ENCODE measurements around the gene OR1S1.

Gene OR1S1

DNA sequence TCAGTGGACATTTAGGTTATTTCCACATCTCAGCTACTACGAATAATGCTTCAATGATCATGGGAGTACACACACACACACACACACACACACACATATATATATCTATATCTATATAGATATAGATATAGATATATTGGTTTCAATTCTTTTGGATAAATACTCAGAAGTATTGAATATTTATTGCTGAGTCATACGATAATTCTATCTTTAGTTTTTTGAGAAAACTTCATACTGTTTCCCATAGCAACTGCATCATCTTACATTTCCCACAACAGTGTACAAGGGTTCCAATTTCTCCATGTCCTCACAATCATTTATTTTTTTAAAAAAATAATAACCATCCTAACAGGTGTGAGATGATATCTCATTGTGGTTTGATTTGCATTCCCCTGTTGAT is 16.6 kb upstream of the OR1S1 start:
- Histone ChIP-seq H3K27ac (ENCODE audit: low read depth, low read length, severe bottlenecking) (no peak overlapping the region), H3K4me3 (ENCODE audit: extremely low read depth, insufficient read depth, low read length, poor library complexity, severe bottlenecking) (no peak overlapping the region), H3K36me3 (ENCODE audit: control insufficient read depth, insufficient read depth, low read length) (no peaks in the 10 kb centered on the region), H3K9me3 (ENCODE audit: control insufficient read depth, low read length) (no peaks in the 10 kb centered on the region), H3K4me1 (ENCODE audit: control insufficient read depth, insufficient read depth, low read length, poor library complexity, severe bottlenecking) (no peaks in the 10 kb centered on the region)
- no CpG with 5 or more reads among the region's 2 CpGs for WGBS, 2 experiments (ENCODE audit: insufficient coverage in 2 of 2)

DNA sequence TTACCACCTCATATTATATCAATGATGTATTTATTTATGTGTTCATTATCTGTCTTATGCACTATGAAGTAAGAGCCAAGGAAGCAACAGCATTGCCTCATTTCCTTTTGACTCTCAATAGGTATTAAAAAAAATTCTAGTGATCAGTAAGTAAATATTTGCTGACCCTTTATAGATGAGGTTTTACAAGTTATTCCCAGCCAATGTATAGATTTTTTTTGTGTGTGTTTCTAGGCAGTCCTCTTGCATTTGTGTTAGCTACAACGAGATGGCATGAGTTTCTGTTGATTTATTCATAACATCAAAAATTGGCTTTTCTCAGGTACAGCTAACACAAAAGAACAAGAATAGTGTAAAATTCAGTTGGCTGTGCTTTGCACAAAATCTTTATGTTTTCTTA is 13.2 kb upstream of the OR1S1 start:
- Histone ChIP-seq H3K27ac (ENCODE audit: low read depth, low read length, severe bottlenecking) (no peak overlapping the region), H3K36me3 (ENCODE audit: control insufficient read depth, insufficient read depth, low read length) (no peaks in the 10 kb centered on the region), H3K9me3 (ENCODE audit: control insufficient read depth, low read length) (no peaks in the 10 kb centered on the region), H3K4me3 (ENCODE audit: extremely low read depth, insufficient read depth, low read length, poor library complexity, severe bottlenecking) (no peak overlapping the region), H3K4me1 (ENCODE audit: control insufficient read depth, insufficient read depth, low read length, poor library complexity, severe bottlenecking) (no peaks in the 10 kb centered on the region)
- WGBS, 2 experiments (ENCODE audit: insufficient coverage in 2 of 2), result no CpG with 5 or more reads among the region's 1 CpG

DNA sequence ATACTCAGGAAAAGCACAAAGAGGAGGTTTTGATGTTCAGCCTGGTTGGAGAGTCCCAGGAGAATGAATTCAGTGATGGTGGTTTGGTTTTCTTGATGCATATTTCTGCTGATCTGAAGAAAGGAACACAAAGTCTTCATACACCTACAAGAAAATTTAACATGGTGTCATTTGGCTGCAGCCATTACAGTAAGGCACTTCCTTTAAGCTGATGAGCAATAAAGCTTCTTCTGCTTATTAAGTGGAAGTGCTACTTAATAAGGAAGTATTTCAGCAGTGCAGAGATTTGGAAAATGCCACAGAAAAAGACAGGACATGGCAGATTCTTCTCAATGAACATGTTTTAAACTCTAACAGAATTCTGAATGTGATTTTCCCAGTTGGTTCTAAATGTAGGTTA is 8.5 kb upstream of the OR1S1 start, which contains the start of gene OR1S2:
OR1S2 (minus strand) TSS at position 101 of the 400 bp plus-strand sequence; CDS start at position 101, 0 bp downstream.
- H3K4me3 ChIP-seq (ENCODE audit: extremely low read depth, insufficient read depth, low read length, poor library complexity, severe bottlenecking), result no peak within 1 kb of the TSS
- no peaks in the 10 kb centered on the region for H3K9me3 ChIP-seq (ENCODE audit: control insufficient read depth, low read length)
- H3K27ac ChIP-seq (ENCODE audit: low read depth, low read length, severe bottlenecking), result no peak within 1 kb of the TSS
- H3K36me3 ChIP-seq (ENCODE audit: control insufficient read depth, insufficient read depth, low read length), result no peaks in the 10 kb centered on the region
- no peaks in the 10 kb centered on the region for H3K4me1 ChIP-seq (ENCODE audit: control insufficient read depth, insufficient read depth, low read length, poor library complexity, severe bottlenecking)

DNA sequence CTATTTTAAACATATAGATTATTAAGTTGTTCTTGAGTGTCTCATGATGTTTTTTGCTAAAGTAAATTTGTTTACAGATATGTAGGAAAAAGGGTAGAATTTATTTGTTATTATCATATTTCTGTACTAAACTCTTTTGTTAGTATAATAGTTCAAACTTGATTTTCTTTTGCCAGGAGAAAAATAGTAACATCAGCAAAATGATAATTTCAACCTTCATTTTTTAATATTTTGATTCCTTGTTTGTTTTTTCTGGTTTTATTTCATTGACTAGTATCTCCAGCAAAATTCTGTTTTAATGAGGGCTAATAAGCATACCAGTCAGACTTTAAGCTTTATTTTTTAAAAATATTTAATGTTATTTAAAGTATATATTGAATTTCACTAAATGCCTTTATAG is 4.0 kb downstream of the OR1S1 start:
- Histone ChIP-seq H3K4me1 (ENCODE audit: control insufficient read depth, insufficient read depth, low read length, poor library complexity, severe bottlenecking) (no peaks in the 10 kb centered on the region), H3K9me3 (ENCODE audit: control insufficient read depth, low read length) (no peaks in the 10 kb centered on the region), H3K27ac (ENCODE audit: low read depth, low read length, severe bottlenecking) (no peak overlapping the region), H3K4me3 (ENCODE audit: extremely low read depth, insufficient read depth, low read length, poor library complexity, severe bottlenecking) (no peak overlapping the region), H3K36me3 (ENCODE audit: control insufficient read depth, insufficient read depth, low read length) (no peaks in the 10 kb centered on the region)

DNA sequence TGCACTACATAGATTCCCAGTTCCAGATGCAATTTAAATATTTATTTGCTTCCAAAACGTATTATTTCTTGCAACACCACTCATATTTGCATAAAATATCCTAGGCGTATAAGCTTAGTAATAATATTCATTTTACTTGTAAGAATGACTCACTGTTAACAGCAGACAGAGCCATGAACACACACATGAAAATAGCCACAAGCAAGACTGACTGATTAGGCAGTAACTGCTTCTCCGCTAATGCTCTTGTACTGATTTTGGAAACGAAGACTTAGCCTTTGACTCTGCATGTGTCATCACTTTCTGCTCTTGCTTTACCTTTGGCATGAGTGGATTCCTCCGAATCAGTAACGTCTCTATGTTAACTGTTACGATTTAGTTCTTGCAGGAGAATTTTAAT is 10.2 kb downstream of the OR1S1 start:
- H3K36me3 ChIP-seq (ENCODE audit: control insufficient read depth, insufficient read depth, low read length), result no peaks in the 10 kb centered on the region
- WGBS, 2 experiments (ENCODE audit: insufficient coverage in 2 of 2), result 80 to 86% methylated on average over 2 to 4 of the region's 7 CpGs
- H3K4me1 ChIP-seq (ENCODE audit: control insufficient read depth, insufficient read depth, low read length, poor library complexity, severe bottlenecking), result no peaks in the 10 kb centered on the region
- no peaks in the 10 kb centered on the region for H3K9me3 ChIP-seq (ENCODE audit: control insufficient read depth, low read length)
- no peak overlapping the region for H3K4me3 ChIP-seq (ENCODE audit: extremely low read depth, insufficient read depth, low read length, poor library complexity, severe bottlenecking)
- H3K27ac ChIP-seq (ENCODE audit: low read depth, low read length, severe bottlenecking), result no peak overlapping the region

DNA sequence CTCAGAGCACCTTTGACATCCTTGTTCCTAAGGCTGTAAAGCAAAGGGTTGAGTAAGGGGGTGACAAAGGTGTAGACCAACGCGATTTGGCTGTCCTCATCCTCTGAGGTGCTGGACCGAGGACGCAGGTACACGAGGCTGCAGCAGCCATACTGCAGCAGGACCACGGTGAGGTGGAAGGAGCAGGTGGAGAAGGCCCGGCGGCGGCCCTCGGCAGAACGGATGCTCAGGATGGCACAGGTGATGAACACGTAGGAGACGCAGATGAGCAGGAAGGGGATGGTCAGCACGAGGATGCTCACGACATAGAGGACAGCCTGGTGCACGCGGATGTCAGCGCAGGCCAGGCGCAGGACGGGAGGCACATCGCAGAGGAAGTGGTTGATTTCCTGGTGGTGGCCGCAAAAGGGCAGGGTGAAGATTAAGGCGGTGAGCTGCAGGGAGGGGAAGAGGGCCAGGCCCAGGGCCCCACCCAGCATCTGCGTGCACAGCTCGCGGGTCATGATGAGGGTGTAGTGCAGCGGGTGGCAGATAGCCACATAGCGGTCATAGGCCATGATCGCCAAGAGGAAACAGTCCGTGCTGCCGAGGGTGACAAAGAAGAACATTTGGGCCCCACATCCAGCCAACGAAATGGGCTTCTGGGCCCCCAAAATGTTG is 15.6 kb downstream of the OR1S1 start:
- 92 to 97% methylated on average over 29 to 32 of the region's 32 CpGs for WGBS, 2 experiments (ENCODE audit: insufficient coverage in 2 of 2)
- H3K4me3 ChIP-seq (ENCODE audit: extremely low read depth, insufficient read depth, low read length, poor library complexity, severe bottlenecking), result no peak overlapping the region

DNA sequence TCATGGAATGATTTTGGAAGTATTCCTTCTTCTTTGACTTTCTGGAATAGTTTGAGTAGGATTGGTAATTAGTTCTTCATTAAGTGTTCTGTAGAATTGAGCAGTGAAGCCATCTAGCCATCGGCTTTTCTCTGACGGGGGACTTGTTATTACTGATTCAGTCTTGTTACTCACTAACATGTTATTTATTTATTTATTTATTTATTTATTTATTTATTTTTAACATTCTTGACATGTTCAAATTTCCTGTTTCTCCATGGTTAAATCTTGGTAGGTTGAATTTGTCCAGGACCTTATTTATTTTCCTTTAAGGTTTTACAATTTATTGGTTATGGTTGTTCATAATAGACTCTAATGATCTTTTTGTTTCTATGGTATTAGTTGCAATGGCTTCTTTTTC is 31.4 kb downstream of the OR1S1 start:
- WGBS, 2 experiments (ENCODE audit: insufficient coverage in 2 of 2), result no CpG with 5 or more reads among the region's 2 CpGs

More for the DNA sequence above, 15.6 kb downstream of the OR1S1 start:
- H3K27ac ChIP-seq (ENCODE audit: low read depth, low read length, severe bottlenecking), result no peak overlapping the region
- no peaks in the 10 kb centered on the region for H3K9me3 ChIP-seq (ENCODE audit: control insufficient read depth, low read length)
- no peaks in the 10 kb centered on the region for H3K4me1 ChIP-seq (ENCODE audit: control insufficient read depth, insufficient read depth, low read length, poor library complexity, severe bottlenecking)
- no peaks in the 10 kb centered on the region for H3K36me3 ChIP-seq (ENCODE audit: control insufficient read depth, insufficient read depth, low read length)

DNA sequence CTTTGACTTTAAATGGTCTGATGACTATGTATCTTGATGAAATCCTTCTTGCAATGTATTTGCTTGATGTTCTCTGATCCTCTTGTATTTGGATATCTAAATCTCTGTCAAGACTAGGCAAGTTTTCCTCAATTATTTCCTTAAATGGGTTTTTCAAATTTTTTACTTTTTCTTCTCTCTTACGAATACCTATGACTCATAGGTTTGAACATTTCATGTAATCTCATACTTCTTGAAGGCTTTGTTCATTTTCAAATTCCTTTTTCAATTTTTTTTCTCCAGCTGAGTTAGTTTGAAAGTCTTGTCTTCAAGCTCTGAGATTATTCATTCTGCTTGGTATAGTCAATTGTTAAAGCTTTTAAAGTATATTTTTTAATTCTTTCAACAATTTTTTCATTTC is 42.4 kb downstream of the OR1S1 start:
- Histone ChIP-seq H3K27ac (ENCODE audit: low read depth, low read length, severe bottlenecking) (no peak overlapping the region), H3K4me3 (ENCODE audit: extremely low read depth, insufficient read depth, low read length, poor library complexity, severe bottlenecking) (no peak overlapping the region), H3K9me3 (ENCODE audit: control insufficient read depth, low read length) (no peaks in the 10 kb centered on the region), H3K36me3 (ENCODE audit: control insufficient read depth, insufficient read depth, low read length) (no peaks in the 10 kb centered on the region), H3K4me1 (ENCODE audit: control insufficient read depth, insufficient read depth, low read length, poor library complexity, severe bottlenecking) (no peaks in the 10 kb centered on the region)
- no CpG with 5 or more reads among the region's 1 CpG for WGBS, 2 experiments (ENCODE audit: insufficient coverage in 2 of 2)

More for the DNA sequence above, 31.4 kb downstream of the OR1S1 start:
- Histone ChIP-seq H3K27ac (ENCODE audit: low read depth, low read length, severe bottlenecking) (no peak overlapping the region), H3K9me3 (ENCODE audit: control insufficient read depth, low read length) (peaks cover 5% of the 10 kb centered on the region), H3K36me3 (ENCODE audit: control insufficient read depth, insufficient read depth, low read length) (no peaks in the 10 kb centered on the region), H3K4me1 (ENCODE audit: control insufficient read depth, insufficient read depth, low read length, poor library complexity, severe bottlenecking) (no peaks in the 10 kb centered on the region), H3K4me3 (ENCODE audit: extremely low read depth, insufficient read depth, low read length, poor library complexity, severe bottlenecking) (no peak overlapping the region)

DNA sequence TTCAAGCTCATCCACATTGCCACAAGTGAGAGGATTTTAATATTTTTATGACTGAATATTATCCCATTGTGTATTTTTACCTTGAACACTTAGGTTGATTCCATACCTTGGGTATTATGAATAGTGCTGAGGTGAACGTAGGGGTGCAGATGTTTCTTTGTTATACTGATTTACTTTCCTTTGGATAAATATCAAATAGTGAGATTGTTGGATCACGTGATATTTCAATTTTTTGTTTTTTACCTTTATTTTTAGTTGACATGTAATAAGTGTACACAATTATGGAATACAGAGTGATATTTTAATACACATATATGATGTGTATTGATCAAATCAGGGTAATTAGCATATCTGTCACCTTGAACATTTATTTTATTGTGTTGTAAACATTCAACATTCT is 47.5 kb downstream of the OR1S1 start:
- peaks cover 3% of the 10 kb centered on the region for H3K9me3 ChIP-seq (ENCODE audit: control insufficient read depth, low read length)
- no peak overlapping the region for H3K27ac ChIP-seq (ENCODE audit: low read depth, low read length, severe bottlenecking)
- no peak overlapping the region for H3K4me3 ChIP-seq (ENCODE audit: extremely low read depth, insufficient read depth, low read length, poor library complexity, severe bottlenecking)
- no CpG with 5 or more reads among the region's 2 CpGs for WGBS, 2 experiments (ENCODE audit: insufficient coverage in 2 of 2)
- H3K4me1 ChIP-seq (ENCODE audit: control insufficient read depth, insufficient read depth, low read length, poor library complexity, severe bottlenecking), result no peaks in the 10 kb centered on the region
- no peaks in the 10 kb centered on the region for H3K36me3 ChIP-seq (ENCODE audit: control insufficient read depth, insufficient read depth, low read length)

All from mesodermal cell (in vitro differentiated cells).